ENCODE data around the gene PDE7B.

- TF ChIP-seq POLR2A (IDR thresholded peaks at IDR 0.05; ENCODE audit: low read depth) = no peak
- TF ChIP-seq CTCF (IDR thresholded peaks at IDR 0.05) = no peak
Measured at GRCh38 chr6:136061701-136062100, 210.2 kb downstream of the PDE7B start.
